ENCODE data around the gene CD300LB. TPM values are rescaled to one million over a fixed set of nuclear protein-coding genes. Genes with fewer than 3 reads are reported as not detected.
"Not testable (repeated sequence)": the region's sequence is repeated elsewhere in the genome, so short reads cannot be mapped to it uniquely, and the experiment has no call there.

Gene CD300LB
- total RNA-seq, 2 donors from 2014 or later, result 0.64 to 0.80 TPM

DNA sequence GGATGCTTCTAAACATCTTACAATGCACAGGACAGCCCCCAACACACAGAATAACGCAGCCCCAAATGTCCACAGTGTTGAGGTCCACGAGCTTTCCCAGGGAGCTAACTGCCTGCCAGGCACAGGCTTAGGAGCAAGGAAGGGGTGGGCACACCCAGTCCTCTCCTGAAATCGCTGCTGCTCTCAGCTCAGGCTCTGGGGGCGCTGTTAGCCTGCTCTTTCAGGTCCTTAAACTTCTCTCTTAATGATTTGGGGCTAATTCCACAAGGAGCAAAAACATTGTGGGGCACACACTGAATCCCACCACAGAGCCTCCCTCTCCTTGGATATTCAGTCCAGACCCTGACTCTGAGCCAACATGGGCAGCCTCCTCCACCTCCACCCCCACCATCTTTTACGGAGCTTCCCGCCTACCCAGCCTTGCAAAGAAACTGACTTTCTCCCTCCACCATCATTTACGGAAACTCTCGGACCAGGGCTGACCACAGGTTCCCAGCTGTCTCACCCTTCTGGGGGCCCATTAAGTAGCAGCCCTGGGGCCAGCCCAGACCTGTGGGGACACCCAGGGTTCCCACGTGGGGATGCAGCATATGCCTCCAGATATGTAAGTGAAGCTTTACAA is 35.0 kb upstream of the CD300LB start:
- DNase-seq (ENCODE audit: low spot score), result no peak
- Histone ChIP-seq H3K27ac (no peak overlapping the region), H3K9me3 (no peaks in the 10 kb centered on the region), H3K4me1 (replicated peaks) (no peaks in the 10 kb centered on the region), H3K4me3 (no peak overlapping the region), H3K36me3 (no peaks in the 10 kb centered on the region), H3K27me3 (replicated peaks; ENCODE audit: insufficient read depth) (no peaks in the 10 kb centered on the region)
- TF ChIP-seq POLR2A (IDR thresholded peaks at IDR 0.05), result no peak
- peak in 1 of 4 experiments; percentile 33 for TF ChIP-seq CTCF (IDR thresholded peaks at IDR 0.05)
- no peak for TF ChIP-seq POLR2AphosphoS5 (IDR thresholded peaks at IDR 0.05)
- WGBS, result 13% methylated on average over 9 of the region's 9 CpGs
- intact Hi-C loops (cut with DNase I), result no loop called here

- H3K4me1 ChIP-seq (replicated peaks), result no peaks in the 10 kb centered on the region
- intact Hi-C loops (cut with DNase I), result no loop called here
- no peaks in the 10 kb centered on the region for H3K36me3 ChIP-seq
- no peak overlapping the region for H3K4me3 ChIP-seq
- TF ChIP-seq CTCF (IDR thresholded peaks at IDR 0.05) (no peak), POLR2AphosphoS5 (IDR thresholded peaks at IDR 0.05) (no peak), POLR2A (IDR thresholded peaks at IDR 0.05) (no peak)
- 61% methylated on average over 5 of the region's 5 CpGs for WGBS
- no peak overlapping the region for H3K27ac ChIP-seq
- DNase-seq (ENCODE audit: low spot score), result no peak
- H3K9me3 ChIP-seq, result no peaks in the 10 kb centered on the region
- no peaks in the 10 kb centered on the region for H3K27me3 ChIP-seq (replicated peaks; ENCODE audit: insufficient read depth)
These were observed 33.9 kb upstream of the CD300LB start for GRCh38 chr17:74565126-74565525.

- Histone ChIP-seq H3K27me3 (replicated peaks; ENCODE audit: insufficient read depth) (no peaks in the 10 kb centered on the region), H3K4me1 (replicated peaks) (no peaks in the 10 kb centered on the region), H3K4me3 (no peak overlapping the region), H3K9me3 (no peaks in the 10 kb centered on the region), H3K27ac (no peak overlapping the region), H3K36me3 (no peaks in the 10 kb centered on the region)
- WGBS, result 91% methylated on average over 1 of the region's 1 CpG
- TF ChIP-seq POLR2AphosphoS5 (IDR thresholded peaks at IDR 0.05), result no peak
- TF ChIP-seq POLR2A (IDR thresholded peaks at IDR 0.05), result no peak
- TF ChIP-seq CTCF (IDR thresholded peaks at IDR 0.05), result no peak
- intact Hi-C loops (cut with DNase I), result no loop called here
- DNase-seq (ENCODE audit: low spot score), result no peak
These were observed 32.1 kb upstream of the CD300LB start for GRCh38 chr17:74563358-74563757.

DNA sequence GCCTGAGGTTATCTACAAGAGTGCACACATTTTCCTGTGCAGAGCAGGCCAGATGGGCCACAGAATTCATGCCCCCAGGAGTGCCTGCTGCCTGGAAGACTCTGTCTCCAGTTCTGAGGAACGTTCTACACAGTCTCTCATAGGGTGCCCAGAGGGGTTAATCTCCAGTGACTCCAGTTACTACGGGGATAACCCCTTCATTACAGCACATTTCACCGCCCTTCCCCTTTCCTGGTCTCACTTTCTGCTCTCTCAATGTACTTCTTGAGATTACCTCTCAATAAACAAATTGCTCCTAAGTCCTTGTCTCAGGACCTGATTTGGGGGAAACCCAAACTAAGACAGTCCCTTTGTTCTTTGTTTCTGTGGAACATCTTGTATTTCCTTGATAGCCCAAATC is 30.3 kb upstream of the CD300LB start:
- H3K4me1 ChIP-seq (replicated peaks), result no peaks in the 10 kb centered on the region
- WGBS, result 72% methylated on average over 3 of the region's 3 CpGs
- TF ChIP-seq CTCF (IDR thresholded peaks at IDR 0.05) (no peak), POLR2AphosphoS5 (IDR thresholded peaks at IDR 0.05) (no peak), POLR2A (IDR thresholded peaks at IDR 0.05) (no peak)
- no peak for DNase-seq (ENCODE audit: low spot score)
- no peak overlapping the region for H3K4me3 ChIP-seq
- H3K9me3 ChIP-seq, result no peaks in the 10 kb centered on the region
- H3K27ac ChIP-seq, result no peak overlapping the region
- no peaks in the 10 kb centered on the region for H3K36me3 ChIP-seq
- no peaks in the 10 kb centered on the region for H3K27me3 ChIP-seq (replicated peaks; ENCODE audit: insufficient read depth)
- intact Hi-C loops (cut with DNase I), result no loop called here

- Histone ChIP-seq H3K27me3 (replicated peaks; ENCODE audit: insufficient read depth) (no peaks in the 10 kb centered on the region), H3K27ac (no peak overlapping the region), H3K4me1 (replicated peaks) (no peaks in the 10 kb centered on the region), H3K4me3 (no peak overlapping the region), H3K36me3 (no peaks in the 10 kb centered on the region), H3K9me3 (no peaks in the 10 kb centered on the region)
- TF ChIP-seq CTCF (IDR thresholded peaks at IDR 0.05), result no peak
- TF ChIP-seq POLR2A (IDR thresholded peaks at IDR 0.05), result no peak
- no peak for TF ChIP-seq POLR2AphosphoS5 (IDR thresholded peaks at IDR 0.05)
- DNase-seq (ENCODE audit: low spot score), result no peak
- 79% methylated on average over 6 of the region's 6 CpGs for WGBS
- intact Hi-C loops (cut with DNase I), result no loop called here
These were observed 27.7 kb upstream of the CD300LB start for GRCh38 chr17:74558882-74559519.

DNA sequence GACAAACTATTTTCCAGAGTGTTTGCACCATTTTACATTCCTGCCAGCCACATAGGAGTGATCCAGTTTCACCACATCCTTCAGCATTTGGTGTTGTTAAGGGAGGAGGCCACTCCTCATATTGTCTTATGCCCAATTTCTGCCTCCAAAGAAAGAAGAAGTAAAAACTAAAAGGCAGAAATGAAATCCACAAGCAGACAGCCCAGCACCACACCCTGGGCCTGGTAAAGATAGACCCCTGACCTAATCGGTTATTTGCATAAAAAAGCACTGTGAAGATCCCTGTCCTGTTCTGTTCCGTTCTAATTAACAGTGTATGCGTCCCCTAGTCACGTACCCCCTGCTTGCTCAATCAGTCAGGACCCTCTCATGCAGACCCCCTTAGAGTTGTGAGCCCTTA is 27.1 kb upstream of the CD300LB start:
- intact Hi-C loops (cut with DNase I), result not testable (repeated sequence)
- 69% methylated on average over 4 of the region's 4 CpGs for WGBS

More for the DNA sequence above, 27.1 kb upstream of the CD300LB start:
- not testable (repeated sequence) for H3K27me3 ChIP-seq (replicated peaks; ENCODE audit: insufficient read depth); H3K4me3 ChIP-seq; DNase-seq (ENCODE audit: low spot score); H3K9me3 ChIP-seq; H3K27ac ChIP-seq; H3K36me3 ChIP-seq; H3K4me1 ChIP-seq (replicated peaks)

Data from prostate gland (tissue), 2 donors.